ENCODE measurements around the gene CCDC167. TPM values are rescaled to one million over a fixed set of nuclear protein-coding genes. Genes with fewer than 3 reads are reported as not detected.

The CCDC167 gene
- total RNA-seq, 1 experiment from 2014 or later: 31.9 TPM

- Mint-ChIP-seq H3K36me3 (ENCODE audit: insufficient read depth in 1 of 3, low read depth in 3 of 3) (no peaks in the 10 kb centered on the region), H3K4me3 (peak overlapping the region; percentile 63 to 83), H3K27ac (no peak overlapping the region), H3K4me1 (peaks cover 18 to 40% of the 10 kb centered on the region in 2 experiments), H3K9me3 (no peaks in the 10 kb centered on the region; a peak in 1 of 5 replicates), H3K27me3 (ENCODE audit: low read depth) (peaks cover 90% of the 10 kb centered on the region)
- Histone ChIP-seq H3K79me1 (ENCODE audit: insufficient read depth, low read depth, low read length, poor library complexity, severe bottlenecking) (no peaks in the 10 kb centered on the region), H2BK12ac (ENCODE audit: insufficient read length, low read depth, low read length) (no peak overlapping the region), H3K9me3 (ENCODE audit: control insufficient read depth, low read depth, low read length) (no peaks in the 10 kb centered on the region), H3K23ac (ENCODE audit: insufficient read length, low read depth, low read length) (no peak overlapping the region), H3T11ph (ENCODE audit: low read length) (no peak overlapping the region), H3K4me2 (ENCODE audit: insufficient read depth, insufficient read length, low read length) (peak overlapping the region; percentile 78), H4K5ac (ENCODE audit: insufficient read length, low read depth, low read length) (no peak overlapping the region), H4K91ac (ENCODE audit: insufficient read length, low read depth, low read length) (no peak overlapping the region), H3K23me2 (ENCODE audit: insufficient read length, low read depth, low read length, poor library complexity, severe bottlenecking) (peaks cover 15% of the 10 kb centered on the region), H3K18ac (ENCODE audit: insufficient read length, low read depth, low read length) (no peak overlapping the region), H2AK5ac (ENCODE audit: insufficient read length, low read length) (no peak overlapping the region), H3K79me2 (ENCODE audit: insufficient read depth, low read length) (no peaks in the 10 kb centered on the region), H3K27me3 (ENCODE audit: insufficient read depth, low read length) (peaks cover 22% of the 10 kb centered on the region; the same call in 1 of the 2 replicates), H3K4me1 (ENCODE audit: insufficient read depth, low read length) (no peaks in the 10 kb centered on the region), H2BK5ac (ENCODE audit: insufficient read length, low read length) (no peak overlapping the region), H2BK20ac (ENCODE audit: low read depth, low read length, poor library complexity, severe bottlenecking) (no peak overlapping the region), H4K20me1 (ENCODE audit: control insufficient read depth, insufficient read depth, insufficient read length) (no peaks in the 10 kb centered on the region), H2BK15ac (ENCODE audit: low read depth, low read length) (no peak overlapping the region), H2BK120ac (ENCODE audit: low read depth, low read length, poor library complexity, severe bottlenecking) (no peak overlapping the region), H3K56ac (ENCODE audit: insufficient read length, low read depth, low read length) (no peak overlapping the region), H2AFZ (ENCODE audit: low read length) (no peak overlapping the region), H3K9ac (ENCODE audit: extremely low read depth, insufficient read length, low read length) (no peak overlapping the region), H3K4ac (ENCODE audit: low read depth, low read length) (no peak overlapping the region), H4K8ac (replicated peaks; ENCODE audit: insufficient read length, low read depth, low read length) (no peak overlapping the region), H3K14ac (ENCODE audit: insufficient read depth, low read length) (no peak overlapping the region), H3K27ac (ENCODE audit: insufficient read length, low read depth, low read length) (no peak overlapping the region)
- no CpG with 5 or more reads among the region's 37 CpGs for WGBS (ENCODE audit: extremely low coverage, insufficient read length, low lambda C conversion rate)
- DNase-seq: peak; percentile 54
- TF ChIP-seq CTCF (conservative IDR thresholded peaks at IDR 0.05): no peak
Measured at GRCh38 chr6:37536491-37537190, 36.9 kb upstream of the CCDC167 start.
